Activated effector memory CD4-positive, alpha-beta T cell treated with anti-CD3 and anti-CD28 coated beads, Interleukin-2, amount 50 U/mL, for 16 hours (primary cell): Measurements from ENCODE around the gene CPSF3.
A peak's percentile ranks its signal among the peaks of the same experiment; 100 is the strongest.

Experiments
- DNase-seq: peaks from one replicate; pipeline ENCODE4 v3.0.0-alpha.2; 2020

CPSF3 gene

DNA sequence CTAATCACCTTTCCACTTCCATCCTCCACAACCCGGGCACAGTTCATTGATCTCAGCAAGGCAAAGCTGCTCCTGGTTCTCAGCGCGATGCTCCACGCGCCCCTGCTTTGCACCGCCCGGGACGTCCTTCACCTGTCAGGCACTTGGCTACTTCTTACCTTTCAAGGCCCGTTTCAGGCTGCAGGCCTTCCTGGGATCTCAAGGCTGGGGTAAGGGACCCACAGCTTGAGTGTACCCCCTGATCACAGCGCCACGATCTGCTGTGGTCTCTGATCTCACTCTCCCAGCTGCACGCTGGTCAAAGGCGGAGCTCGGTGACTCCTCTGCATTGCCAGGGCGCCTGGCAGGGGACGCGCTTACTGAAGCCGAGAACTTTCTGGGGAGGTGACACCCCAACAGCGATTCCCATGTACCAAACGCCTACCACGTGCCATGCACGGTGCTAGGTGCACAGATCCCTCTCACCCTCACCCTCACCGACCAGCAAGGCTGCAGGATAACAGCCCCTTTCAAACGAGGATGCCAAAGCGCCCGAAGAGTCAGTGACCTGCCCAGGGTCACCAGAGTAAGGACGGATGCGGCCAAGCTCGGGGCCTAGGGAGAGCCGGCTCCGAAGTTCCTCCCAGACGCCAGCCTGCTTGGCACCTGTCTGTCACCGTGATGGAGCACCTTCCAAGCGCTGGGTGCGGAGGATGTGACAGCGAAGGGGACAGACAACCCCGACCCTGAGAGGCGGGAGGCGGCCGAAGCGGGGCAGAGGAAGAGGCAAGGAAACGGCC lies 944 bp upstream of the CPSF3 start:
- DNase-seq = peak; percentile 82

DNA sequence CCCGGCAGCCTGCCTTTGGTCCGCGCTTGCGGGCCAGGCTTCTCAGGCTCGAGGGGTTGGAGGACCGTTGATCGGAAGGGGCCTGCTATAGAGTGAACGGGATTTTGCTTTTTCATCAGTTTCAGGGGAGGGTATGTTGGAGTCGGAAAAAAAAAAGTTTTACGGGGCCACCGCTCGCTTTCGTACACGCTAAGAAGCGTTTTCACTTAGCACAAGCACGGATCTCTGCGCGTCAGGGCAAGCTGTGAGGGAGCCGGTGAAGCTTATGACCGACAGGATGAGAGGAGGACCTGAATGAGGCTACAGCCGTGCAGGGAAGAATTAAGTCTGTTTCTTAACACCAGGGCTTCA lies 443 bp downstream of the CPSF3 start:
- peak; percentile 77 for DNase-seq

GRCh38 chr2:9424447-9425164 lies 1.2 kb downstream of the CPSF3 start:
- DNase-seq = no peak

DNA sequence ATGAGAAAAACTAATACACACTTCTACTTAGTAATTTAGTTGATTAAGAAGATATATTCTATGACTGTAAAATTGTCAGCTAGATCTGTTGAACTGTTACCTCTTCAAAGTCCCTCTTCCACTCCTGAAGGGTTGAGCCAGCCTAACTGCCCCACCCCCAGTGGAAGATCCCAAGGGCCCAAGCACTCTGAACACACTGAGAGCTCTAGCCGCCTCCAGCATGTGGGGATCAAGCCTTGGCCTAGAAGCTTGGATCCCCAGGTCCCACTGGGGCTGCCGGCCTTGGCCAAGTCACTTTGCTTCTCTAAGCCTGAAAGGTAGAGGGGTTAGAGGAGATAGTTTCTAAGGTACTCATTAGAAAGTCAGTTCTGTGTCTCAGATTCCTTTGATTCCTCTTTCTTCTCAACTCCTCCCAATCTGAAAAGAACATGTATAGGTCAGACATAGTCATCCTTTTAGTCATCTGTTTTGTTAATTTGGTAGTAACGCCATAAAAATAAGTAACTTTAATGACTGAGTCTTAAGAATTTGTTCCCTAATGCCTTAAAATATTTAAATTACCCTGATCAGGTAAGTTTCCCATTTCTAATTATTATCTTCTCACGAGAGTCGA lies 5.6 kb downstream of the CPSF3 start:
- DNase-seq = no peak

DNA sequence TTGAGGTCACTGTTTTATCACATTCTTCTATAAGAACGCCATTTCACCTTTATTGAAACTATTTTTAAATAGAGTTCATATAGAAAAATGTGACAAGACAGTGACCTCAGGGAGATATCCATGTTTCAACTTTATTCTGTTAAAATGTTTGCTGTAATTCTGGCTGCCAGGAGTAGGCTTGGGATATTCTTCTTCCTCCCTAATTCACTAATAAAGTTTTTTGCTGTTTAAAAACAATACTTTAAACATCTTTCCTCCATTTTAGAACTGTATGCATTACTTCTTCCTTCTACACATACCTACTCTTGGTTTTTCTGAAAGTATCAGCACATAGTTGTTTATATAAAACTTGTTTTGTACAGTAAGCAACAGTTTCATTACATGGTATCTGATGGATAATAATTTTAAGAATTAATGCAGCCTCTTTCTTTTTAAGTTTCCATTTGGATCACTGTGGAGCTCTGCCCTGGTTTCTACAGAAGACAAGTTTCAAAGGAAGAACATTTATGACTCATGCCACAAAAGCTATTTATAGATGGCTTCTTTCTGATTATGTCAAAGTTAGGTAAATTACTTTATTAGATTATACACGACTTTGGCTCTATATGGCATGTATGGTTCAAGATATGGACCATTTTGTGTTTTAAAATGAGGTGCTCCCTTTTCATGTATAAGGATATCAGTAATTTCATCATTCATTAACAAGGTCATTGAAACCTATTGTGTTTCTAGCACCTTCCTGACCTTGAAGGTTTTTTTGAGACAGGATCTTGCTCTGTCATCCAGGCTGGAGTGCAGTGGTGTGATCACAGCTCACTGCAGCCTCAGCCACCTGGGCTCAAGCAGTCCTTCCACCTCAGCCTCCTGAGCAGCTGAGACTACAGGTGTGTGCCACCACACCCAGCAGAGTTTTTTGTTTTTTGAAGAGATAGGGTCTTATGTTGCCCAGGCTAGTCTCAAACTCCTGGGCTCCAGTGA lies 7.2 kb downstream of the CPSF3 start:
- DNase-seq = no peak

- DNase-seq = no peak
These were observed 11.0 kb downstream of the CPSF3 start for GRCh38 chr2:9434489-9434888.

- no peak for DNase-seq
These were observed 16.1 kb downstream of the CPSF3 start for GRCh38 chr2:9439536-9439935.

- no peak for DNase-seq
These were observed 16.7 kb downstream of the CPSF3 start for GRCh38 chr2:9440058-9440727.

DNA sequence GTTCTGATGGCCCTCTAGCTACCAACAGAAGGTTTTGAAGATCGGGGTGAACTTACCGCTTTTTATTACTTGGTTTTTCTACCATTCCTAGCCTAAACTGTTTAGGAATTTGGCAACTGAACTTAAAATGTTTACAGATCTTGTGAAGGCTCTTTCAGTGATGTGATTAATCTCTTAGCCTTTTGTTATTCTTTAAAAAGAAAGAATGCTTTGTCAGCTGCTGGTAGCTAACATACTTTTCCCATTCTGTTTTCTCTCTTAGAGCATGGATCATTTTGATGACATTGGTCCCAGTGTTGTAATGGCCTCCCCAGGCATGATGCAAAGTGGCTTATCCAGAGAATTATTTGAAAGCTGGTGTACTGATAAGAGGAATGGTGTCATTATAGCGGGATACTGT lies 18.1 kb downstream of the CPSF3 start:
- DNase-seq = no peak

DNA sequence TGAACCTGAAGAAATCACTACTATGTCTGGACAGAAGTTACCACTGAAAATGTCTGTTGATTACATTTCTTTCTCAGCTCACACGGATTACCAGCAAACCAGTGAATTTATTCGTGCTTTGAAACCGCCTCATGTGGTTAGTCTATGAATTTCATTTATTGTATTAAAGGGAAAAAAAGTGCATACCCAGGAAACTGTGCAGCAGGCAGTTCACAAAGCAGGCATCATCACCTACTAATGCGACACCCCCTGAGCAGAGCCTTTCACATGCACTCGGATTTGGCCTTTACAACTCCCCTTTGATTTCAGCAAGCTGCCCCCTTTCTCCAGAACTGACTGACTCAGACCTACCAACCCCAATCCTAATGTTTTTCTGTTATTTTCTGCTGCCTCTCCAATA lies 20.1 kb downstream of the CPSF3 start:
- DNase-seq = no peak

- DNase-seq = no peak
These were observed 21.6 kb downstream of the CPSF3 start for GRCh38 chr2:9445089-9445488.

DNA sequence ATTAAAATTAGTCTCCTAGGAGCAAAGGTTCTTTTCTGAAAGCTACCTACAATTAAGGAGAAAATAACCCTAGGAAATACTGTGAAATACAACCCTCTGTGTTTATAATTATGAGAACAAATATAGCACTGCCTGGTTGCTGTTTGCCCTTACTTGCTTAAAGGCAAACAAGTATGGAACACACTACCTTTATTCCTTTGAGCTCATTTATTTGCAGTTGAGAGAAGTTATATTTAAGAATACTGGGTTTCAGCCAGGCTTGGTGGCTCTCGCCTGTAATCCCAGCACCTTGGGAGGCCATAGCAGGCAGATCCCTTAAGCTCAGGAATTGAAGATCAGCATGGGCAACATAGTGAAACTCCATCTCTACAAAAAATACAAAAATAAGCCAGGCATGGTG lies 27.8 kb downstream of the CPSF3 start:
- DNase-seq = no peak

GRCh38 chr2:9460441-9461017 lies 37.1 kb downstream of the CPSF3 start:
- DNase-seq = no peak

DNA sequence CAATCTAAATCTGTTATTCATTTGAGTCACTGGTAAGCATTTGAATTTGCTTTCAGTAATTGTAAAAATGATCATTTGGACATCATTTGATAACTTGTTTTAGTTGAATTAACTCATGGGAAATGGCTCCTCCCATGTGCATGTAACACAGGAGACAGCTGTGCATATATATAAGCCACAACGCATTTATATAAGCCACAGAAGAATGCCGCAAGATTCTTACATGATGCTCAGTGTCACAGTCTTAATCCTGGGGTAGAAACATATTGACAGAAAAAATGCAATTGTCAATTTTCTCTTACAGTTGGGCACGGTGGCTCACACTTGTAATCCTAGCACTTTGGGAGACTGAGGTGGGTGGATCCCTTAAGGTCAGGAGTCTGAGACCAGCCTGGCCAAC lies 37.6 kb downstream of the CPSF3 start:
- no peak for DNase-seq

GRCh38 chr2:9462313-9462712 lies 38.9 kb downstream of the CPSF3 start:
- DNase-seq = no peak

DNA sequence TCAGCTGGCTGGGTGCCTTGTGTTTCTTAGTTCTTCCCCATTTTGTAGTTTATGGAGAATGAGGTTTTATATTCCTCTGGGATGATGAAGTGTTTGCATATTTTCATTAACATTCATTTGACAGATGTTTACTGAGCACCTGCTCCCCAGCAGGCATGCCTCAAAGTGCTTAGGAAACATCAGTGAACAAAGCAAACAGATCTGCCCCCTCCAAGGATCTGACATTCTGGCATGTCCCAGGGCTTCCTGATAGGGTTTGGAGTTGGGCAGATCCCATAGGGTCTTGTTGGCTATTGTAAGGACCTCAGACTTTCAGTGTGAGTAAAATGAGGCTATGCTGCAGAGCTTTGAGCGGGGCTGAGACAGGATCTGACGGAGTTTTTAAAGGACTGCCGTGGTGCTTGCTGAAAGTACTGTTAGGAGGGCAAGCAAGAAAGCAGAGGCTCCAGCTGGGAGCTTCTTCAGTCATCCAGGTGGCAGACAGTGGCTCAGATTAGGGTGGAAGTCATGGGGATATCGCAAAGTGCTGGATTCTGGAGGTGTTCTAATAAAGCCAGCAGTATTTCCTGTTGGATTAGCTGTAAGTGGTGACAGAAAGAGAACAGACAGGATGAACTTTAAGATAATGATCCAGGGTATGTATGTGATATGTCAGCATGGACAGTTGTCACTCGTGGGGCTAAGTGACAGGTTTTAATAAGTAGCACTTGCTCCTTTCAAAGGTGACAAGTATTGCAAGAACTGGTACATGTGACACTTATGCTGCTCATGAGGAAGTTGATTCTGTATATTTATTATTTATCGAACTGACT lies 39.6 kb downstream of the CPSF3 start:
- DNase-seq = no peak

DNA sequence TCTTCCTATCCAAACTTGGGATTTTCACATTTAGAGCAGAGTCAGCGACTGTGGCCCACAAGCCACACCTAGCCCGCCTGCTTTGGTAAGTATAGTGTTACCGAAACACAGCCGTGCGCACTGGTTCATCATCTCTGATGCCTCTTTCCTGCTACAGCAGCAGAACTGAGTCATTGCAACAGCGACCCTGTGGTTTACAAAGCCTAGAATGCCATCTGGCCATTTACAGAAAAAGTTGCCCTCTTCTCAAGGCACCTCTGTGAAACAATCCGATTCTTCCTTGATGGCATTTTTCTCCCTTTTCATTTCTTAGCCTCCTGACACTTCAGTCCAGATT lies 40.2 kb downstream of the CPSF3 start:
- DNase-seq = no peak

DNA sequence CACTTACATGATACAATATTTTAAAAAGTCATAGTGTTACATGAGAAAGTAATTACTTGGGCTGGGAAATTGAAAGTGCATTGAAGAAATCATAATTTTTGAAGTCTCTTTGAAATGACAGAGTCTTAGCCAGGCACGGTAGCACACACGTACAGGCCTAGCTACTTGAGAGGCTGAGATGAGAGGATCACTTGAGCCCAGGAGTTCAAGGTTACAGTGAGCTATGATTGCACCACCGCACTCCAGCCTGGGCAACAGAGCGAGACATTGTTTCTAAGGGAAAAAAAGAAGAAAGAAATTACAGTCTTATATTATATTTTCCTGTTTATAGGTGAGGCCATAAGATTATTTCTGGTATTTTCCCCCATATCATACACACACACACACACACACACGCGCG lies 41.7 kb downstream of the CPSF3 start:
- no peak for DNase-seq

GRCh38 chr2:9466147-9466683 lies 42.8 kb downstream of the CPSF3 start:
- DNase-seq = no peak

DNA sequence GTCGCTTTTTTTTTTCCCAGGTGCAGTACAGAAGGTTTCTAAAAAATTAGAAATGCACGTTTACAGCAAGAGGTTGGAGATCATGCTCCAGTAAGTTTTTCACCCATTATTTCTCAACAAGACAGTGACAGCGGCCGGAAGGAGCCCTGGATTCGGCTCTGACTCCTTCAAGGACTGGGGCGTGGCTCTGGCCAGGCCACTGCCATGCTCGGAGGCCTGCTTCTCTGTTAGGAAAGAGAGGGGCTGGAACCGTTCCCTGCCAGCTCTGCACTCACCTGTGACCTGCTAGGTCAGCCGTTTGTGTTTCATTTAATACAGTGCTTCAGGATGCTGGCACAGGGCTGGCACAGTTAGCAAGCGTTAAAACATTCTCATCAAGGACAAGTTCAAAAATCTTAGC lies 44.2 kb downstream of the CPSF3 start:
- DNase-seq = no peak

DNA sequence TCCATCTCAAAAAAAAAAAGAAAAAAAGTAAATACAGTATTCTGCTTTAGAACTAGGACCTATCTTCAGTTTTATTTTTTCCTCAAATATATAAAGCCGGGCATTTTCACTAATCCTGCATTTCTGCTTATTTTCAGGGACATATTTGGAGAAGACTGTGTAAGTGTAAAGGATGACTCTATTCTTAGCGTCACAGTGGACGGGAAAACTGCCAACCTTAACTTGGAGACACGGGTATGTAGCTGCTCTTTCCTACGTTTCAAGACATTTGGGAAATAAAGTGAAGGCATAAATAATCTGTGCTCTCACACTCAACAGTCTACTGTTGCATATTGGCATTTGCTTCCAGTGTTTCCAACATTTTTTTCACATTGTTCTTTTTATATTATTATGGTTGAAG lies 47.8 kb downstream of the CPSF3 start:
- no peak for DNase-seq
